Stimulated activated CD4-positive, alpha-beta T cell treated with anti-CD3 and anti-CD28 coated beads, Interleukin-1b, Interleukin-23, amount 100 ng/mL, for 4 hours (primary cell): ENCODE results near the gene ZDHHC24.

Experiments used
- DNase-seq, 2 donors: peaks; one replicate each; pipeline ENCODE4 v3.0.0-alpha.2; 2020; ENCODE audit warnings: low read depth in 2 of 2

ZDHHC24 gene

DNA sequence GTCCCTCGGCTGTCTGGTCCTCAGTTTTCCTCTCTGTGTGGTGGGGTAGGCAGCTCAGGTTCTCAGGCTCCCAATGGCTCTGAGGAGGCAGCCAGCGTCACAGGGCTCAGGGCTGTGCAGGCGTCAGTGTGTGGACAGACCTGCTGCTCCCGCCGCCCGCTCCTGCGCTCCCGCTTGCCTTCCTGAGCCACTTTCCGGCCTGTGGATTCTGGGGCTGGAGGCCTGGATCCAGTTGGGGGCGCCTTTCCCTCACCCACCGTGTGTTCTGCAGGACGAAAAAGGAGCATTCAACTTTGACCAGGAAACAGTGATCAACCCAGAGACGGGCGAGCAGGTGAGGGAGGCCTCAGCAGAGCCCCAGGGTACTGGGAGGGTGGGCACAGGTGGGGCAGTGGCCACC lies 50.9 kb downstream of the ZDHHC24 start:
- DNase-seq, result no peak

DNA sequence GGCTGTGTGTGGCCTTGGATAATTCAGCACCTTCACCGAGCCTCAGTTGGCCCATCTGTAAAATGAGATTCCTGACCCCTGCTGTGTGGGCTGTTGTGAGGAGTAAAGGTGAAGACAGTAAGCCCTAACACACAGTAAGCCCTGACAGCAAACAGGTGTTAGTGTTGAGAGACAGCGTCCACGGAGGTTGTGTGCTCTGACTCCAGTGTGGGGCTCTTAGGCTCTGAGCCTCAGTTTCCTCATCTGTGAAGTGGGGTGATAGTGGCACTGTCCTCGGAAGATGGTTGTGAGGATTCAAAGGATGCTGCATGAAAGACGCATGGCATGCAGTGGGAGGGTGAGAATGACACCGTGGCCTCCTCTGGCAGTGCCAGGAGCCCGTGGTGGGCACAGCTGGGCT lies 51.4 kb downstream of the ZDHHC24 start:
- no peak for DNase-seq

DNA sequence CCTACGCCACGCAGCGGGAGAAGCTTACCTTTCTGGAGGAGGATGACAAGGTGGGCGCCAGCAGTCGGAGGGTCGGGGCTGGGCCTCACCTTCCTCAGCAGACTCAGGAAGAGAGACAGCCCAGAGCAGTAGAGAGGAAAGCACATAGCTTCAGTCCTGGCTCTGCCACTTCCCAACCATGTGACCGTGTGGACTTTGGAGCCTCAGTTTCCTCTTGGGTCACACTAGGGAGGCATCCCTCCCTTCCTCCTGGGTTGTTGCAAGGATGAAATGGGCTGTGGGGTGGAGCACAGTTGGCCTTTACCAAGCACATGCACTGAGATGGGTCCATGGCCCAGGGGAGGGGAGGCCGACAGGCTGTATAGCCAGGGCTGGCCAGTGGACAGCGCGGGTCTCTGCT lies 52.7 kb downstream of the ZDHHC24 start:
- DNase-seq, result no peak

- no peak for DNase-seq
Measured at GRCh38 chr11:66492161-66492865, 53.5 kb downstream of the ZDHHC24 start.

GRCh38 chr11:66491315-66491935 lies 54.4 kb downstream of the ZDHHC24 start:
- no peak for DNase-seq

GRCh38 chr11:66489636-66490035 lies 56.2 kb downstream of the ZDHHC24 start:
- no peak for DNase-seq

- no peak for DNase-seq
Measured at GRCh38 chr11:66488957-66489356, 56.9 kb downstream of the ZDHHC24 start.

DNA sequence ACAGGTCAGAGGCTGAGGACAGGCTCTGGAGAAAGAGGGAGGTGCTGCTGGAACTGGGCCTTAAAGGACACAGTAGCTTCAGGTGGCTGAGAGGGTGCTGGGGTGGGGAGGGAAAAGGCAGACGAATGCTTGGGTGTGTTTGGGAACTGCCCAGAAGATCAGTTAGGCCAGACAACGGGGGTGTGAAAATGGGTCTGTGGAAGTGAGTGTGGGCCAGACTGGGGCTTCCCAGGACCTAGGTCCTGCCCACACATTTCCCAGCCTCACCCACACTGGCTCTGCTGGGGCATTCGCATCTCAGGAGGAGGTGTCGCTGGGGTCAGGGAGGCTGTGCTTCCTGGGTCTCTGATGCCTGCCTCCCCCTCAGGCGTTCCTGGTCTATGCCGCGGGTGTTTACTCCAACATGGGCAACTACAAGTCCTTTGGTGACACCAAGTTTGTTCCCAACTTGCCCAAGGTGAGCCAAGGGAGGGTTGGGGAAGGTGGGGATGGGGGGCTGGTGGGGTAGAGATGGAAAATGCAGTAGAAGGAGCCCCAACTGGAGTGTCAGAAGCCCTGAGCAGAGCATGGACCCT lies 61.0 kb downstream of the ZDHHC24 start:
- DNase-seq, result no peak

DNA sequence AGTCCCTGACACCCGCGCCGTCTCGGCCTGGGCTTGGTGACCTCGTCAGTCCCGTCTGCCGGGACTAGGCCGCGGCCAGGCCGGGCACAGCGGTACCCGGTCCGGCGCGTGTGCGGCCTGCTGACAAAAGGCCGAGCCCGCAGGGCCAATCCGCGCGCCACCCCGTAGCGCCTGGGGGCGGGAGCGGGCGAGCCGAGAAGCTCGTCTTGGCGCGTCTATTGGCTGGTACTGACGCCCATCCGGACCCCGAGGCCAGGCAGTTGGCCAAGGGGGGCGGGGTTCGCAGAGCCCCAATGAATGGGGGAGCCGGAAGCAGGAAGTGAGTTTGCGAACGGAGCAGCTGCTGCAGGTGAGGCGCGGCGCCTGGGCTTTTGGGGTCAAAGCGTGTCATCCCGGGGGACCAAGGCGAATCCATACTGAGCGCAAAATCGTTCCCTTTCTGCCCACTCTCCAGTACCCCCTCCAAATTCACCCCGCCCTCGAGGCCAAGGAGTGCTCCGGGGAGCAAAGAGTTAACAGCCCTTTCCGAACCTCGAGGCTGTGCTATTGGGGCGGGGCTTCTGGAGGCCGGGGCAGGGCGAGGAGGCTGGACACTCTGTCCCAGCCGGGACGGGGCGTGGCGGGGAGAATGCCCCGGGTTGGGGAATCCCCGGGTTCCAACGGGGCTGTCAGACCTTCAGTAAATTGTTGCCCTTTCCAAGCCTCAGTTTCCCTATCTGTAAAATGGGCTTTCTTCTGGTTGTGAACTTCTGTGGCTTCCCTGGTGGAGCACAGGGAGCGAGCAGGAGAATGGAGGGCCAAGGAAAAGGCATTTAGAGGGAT lies 65.5 kb downstream of the ZDHHC24 start, which contains the start of gene DPP3:
Gene DPP3, plus strand, starts transcription at position 318 of the 822 bp plus-strand sequence. CDS start 1,767 bp downstream, outside the sequence.
- peak; percentile 85 to 93 for DNase-seq

- DNase-seq, result no peak
Measured at GRCh38 chr11:66479394-66480116, 66.3 kb downstream of the ZDHHC24 start.

GRCh38 chr11:66478729-66479393 lies 67.0 kb downstream of the ZDHHC24 start:
- DNase-seq, result peak in 1 of 2 donors; percentile 19

DNA sequence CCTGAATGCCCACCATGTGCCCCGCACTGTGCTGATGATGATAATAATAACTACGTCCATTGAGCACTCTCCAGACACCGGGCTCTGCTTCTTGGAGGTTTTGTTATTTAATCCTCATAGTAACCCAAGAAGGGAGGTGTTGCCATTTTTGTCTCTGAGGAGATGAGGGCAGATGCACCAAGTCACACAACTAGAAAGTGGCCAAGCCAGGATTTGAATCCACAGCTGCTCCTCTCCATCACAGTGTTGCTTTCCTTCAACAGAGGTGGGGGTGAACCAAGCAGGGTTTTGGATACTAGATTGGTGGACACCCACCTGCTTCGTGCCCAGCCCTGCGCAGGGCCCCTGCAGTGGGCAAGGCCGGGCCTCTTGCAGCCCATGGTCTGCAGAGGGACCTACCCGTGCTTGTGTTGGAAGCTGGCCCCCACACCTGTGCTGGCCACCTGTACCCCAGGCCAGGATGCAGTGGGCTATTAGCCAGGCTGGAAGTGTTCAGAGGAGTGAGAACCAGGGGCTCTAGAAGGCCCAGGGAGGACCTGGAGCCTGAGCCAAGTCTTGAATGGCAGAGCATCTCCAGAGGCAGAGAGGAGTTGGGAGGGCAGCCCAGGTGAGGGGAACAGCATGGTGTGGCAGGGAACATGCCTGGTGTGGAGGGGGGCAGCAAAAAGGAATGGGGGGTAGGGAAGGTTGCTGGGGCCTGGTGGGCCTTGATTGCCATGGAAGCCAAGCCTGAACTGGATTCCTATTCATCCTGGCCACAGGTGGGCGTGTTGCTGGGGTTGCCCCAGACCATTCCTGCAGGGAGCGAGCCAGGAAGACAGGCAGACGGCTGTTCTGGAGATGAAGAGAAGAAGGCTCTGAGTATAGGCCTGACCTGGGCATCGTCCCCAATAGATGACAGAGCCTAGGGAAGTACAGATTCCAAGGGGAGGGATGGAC lies 68.3 kb downstream of the ZDHHC24 start:
- no peak for DNase-seq

DNA sequence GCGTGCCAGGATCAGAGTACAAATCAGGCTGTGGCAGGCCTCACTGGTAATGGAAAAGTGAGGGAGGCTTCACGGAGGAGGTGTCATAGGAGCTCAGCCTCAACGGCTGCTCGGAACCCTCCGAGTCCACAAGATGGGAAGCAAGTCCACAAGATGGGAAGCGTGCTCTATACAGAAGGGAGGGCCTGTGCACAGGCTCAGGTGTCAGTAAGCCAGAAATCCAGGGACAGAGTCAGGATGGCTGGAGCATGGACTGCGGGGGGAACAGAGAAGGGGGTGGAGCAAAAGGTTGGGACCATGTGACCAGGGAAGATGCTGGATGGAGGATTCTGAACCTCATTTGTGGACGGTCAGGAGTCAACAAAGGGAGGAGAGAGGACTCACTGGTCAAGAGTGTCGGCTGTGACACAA lies 69.0 kb downstream of the ZDHHC24 start:
- DNase-seq, result no peak

- DNase-seq, result no peak
Measured at GRCh38 chr11:66476173-66476840, 69.5 kb downstream of the ZDHHC24 start.

- DNase-seq, result no peak
Measured at GRCh38 chr11:66475349-66476172, 70.3 kb downstream of the ZDHHC24 start.

- DNase-seq, result no peak
Measured at GRCh38 chr11:66473608-66474515, 72.0 kb downstream of the ZDHHC24 start.

DNA sequence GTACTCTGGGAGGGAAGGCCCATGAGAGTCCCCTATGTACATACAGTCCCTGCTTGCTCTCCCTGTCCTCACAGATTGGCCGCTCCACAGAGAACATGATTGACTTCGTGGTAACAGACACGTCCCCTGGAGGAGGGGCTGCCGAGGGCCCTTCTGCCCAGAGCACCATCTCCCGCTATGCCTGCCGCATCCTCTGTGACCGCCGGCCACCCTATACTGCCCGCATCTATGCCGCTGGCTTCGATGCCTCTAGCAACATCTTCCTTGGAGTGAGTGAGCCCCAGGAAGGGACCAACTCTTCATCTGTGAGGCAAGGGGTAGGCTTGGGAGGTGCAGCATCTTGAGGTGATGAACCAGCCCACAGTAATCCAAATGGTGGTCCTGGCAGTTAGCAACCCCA lies 72.7 kb downstream of the ZDHHC24 start:
- no peak for DNase-seq
